HG03108 (cell line): ENCODE measurements around the gene KIF23.

Source experiments
- ATAC-seq: cut with Tn5 transposase; IDR thresholded peaks from one replicate; pipeline ENCODE4 v1.9.1; 2021; ENCODE audit warnings: moderate library complexity; ENCODE audit not compliant: unreplicated experiment

Gene KIF23

DNA sequence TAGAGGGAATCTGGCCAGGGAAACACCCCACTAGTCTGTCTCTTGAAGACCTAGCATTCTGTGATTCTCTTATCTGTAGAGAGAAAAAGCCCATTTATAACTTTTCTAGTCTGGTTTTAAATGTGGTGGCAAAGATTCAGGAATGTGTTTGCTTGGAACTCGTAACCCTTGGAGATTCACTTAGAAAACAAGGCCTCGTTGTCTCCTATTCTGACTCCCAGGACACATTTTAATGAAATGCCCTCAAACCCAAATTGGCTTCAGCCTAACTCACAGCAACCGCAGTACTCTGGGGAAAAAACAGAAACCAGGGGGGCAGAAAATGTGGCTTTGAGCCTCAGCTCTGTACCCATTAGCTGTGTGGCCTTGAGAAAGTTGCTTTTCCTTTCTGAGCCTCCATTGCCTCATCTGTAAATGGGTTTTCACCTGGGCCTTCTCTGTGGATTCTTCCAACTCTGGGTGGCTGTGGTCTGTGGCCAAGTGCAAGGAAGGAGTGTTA is 75.0 kb downstream of the KIF23 start:
- ATAC-seq: no peak

DNA sequence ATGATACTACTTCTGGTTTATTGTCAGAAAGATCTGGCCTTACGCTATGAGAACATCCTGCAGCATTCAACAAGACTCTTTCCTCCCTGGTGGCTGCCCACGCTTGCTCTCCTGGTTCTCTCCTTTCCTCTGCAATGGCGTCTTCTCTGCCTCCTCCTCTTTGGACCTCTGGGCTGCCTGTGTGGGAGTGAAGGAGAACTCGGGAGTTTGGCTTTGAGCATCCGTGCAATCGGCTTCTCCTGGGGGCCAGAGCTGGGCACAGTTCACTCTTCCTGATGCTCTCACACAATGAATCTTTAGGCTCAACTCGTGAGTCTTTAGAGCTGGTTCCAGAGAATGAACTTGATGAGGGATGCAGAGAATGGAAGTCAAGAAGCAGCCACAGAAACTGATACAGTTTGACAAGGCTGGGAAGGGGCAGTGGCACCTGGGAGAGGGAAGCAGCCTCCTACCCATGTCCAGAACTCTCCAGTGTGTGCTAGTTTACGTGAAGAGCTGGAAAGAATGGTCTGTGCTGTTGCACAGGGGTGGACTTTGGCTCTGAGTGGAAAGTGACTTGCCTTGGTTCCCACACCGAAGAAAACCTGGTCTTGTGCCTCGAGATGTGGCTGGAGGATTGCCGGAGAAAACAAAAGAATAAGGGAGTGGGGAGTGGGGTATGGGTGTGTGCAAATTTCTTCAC is 76.3 kb downstream of the KIF23 start:
- no peak for ATAC-seq

DNA sequence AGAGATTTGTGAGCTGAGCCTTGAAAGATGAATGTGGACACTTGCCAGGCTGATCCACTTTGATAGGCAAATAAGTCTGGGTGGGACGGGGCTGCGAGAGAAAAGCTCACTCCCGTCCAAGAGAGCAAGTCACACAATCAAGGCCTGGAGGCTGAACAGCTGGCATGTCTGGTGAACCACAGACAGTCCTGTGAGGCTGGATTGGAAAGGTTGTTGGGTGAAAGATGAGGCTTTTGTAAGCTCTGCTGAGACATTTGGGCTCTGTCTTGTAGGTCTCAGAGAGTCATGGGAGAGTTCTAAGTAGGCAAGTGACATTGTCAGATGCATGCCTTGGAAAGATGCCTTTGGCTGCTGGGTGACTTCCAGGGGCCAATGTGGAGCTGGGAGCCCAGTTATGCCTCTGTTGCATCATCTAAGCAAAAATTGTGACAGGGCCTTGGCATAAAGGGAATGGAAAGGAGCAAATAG is 76.9 kb downstream of the KIF23 start:
- ATAC-seq: no peak

DNA sequence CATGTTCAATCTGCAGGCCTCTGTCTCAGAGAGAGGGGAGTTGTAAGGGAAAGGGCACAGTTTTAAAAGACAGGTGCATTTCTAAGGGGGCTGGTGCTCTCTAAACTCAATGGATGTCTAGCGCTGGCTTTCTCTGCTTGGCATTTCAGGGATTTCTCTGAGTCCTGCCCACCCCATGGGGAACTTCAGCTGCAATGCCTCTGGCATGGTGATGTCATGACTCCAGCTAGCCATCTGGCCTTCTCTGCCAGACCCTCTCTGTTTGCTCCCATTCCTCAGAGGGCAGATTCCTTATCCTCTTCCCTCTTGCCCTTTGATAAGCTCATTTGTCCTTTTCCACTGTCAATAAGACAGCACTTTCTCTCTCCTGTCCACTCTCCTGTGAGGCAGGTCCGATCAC is 79.3 kb downstream of the KIF23 start:
- no peak for ATAC-seq

DNA sequence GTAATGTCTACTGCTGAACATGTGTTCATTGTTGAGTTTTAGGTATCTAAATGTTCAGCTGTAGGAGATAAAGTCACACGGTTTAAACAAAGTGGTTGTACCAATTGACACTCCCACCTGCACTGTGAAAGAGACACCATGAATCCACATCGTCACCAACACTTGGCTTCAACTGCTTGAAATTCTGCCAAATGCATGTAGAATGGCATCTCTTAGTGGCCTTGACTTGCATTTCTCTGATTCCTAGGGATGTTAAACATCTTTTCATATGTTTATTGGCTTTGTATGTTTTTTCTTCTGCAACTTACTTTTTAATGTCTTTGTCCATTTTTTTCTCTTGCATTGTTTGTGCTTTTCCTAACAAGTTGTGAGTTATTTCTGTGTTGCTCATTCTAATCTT is 81.9 kb downstream of the KIF23 start:
- no peak for ATAC-seq

DNA sequence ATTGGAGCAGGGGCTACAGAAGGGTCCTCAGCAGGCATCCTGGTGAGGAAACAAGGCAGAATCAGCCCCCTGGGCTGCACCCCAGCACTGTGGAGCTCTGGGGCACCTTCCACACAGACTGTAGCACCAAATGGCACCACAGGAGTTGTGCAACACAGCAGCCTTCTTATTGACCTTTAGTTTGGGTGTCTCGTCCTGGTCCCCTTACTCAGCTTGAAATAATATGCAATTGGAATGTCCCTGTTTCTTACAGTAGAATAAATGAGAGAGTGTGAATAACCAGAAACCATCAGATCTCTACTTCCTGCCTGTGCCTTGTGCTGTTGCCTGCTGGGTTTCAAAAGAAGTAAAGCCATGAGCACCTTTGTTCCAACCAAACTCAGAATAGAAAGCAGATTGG is 82.9 kb downstream of the KIF23 start:
- no peak for ATAC-seq

DNA sequence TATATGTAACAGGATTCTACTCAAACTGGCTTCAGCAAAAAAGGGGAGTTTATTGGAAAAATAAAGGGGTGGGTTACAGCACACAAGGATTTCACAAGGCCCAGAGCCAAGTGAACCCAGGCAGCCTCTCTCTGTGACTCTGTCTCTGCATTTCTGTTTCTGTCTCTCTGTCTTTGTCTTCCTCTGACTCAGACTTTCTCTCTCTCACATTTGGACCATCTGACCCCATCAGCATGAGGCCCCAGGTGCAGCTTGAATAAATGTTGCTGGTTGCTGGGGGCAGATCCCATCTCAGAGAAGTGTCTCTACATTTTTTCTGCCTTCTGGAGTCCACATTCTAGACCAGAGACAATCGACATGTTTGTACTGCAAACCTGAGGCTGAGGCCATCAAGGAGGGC is 83.5 kb downstream of the KIF23 start:
- ATAC-seq: no peak
